ENCODE measurements around the gene CCER1. TPM values are rescaled to one million over a fixed set of nuclear protein-coding genes. Genes with fewer than 3 reads are reported as not detected.

Gene CCER1
- total RNA-seq, 1 donor from 2014 or later: not detected

DNA sequence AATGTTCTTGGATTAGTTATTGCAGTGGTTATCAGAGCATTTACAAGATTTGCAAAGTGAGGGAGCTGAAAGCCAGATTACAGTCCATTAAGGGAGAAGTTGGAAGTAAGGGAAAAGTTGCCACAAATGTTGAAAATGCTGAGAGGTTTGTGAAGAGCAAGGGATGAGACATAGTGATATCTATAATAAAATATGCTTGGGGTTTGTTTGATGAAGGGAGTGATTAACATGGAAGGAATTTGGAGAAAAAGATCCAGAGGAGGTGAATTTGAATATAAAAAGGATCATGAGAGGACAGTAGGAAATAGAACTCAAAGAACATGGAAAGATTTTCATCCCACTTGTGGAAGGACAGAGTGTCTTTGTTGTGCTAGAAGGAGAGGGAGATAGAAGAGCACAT is 19.3 kb upstream of the CCER1 start:
- FAIRE-seq (no peak), DNase-seq (ENCODE audit: low read depth) (peak; percentile 41)
- Histone ChIP-seq H3K36me3 (ENCODE audit: control insufficient read depth, insufficient read depth, low read length) (no peaks in the 10 kb centered on the region), H3K27me3 (ENCODE audit: control insufficient read depth, insufficient read depth, low read length) (no peaks in the 10 kb centered on the region), H3K4me3 (ENCODE audit: low read depth, low read length) (no peak overlapping the region)
- TF ChIP-seq, protein P1, sequence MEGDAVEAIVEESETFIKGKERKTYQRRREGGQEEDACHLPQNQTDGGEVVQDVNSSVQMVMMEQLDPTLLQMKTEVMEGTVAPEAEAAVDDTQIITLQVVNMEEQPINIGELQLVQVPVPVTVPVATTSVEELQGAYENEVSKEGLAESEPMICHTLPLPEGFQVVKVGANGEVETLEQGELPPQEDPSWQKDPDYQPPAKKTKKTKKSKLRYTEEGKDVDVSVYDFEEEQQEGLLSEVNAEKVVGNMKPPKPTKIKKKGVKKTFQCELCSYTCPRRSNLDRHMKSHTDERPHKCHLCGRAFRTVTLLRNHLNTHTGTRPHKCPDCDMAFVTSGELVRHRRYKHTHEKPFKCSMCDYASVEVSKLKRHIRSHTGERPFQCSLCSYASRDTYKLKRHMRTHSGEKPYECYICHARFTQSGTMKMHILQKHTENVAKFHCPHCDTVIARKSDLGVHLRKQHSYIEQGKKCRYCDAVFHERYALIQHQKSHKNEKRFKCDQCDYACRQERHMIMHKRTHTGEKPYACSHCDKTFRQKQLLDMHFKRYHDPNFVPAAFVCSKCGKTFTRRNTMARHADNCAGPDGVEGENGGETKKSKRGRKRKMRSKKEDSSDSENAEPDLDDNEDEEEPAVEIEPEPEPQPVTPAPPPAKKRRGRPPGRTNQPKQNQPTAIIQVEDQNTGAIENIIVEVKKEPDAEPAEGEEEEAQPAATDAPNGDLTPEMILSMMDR (IDR thresholded peaks at IDR 0.05; ENCODE audit: insufficient read depth, low read length, severe bottlenecking): no peak

DNA sequence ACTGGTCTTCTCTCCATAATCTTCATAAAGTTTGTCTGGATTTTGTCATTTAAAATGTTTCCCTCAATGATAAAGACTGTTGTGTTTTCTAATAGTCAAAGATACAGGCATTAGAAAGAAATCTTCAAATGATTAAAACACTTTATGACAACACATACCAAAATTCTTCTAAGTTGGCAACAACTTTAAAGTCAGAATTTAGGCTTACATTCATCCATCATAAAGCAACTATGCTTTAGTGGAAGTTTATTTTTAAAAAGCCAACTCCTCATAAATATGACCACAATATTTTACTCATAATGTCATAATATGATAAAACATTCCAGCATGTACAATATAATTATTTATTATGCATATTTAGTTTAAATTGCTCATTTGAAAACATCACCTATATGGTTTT is 17.2 kb upstream of the CCER1 start:
- Histone ChIP-seq H3K4me3 (ENCODE audit: low read depth, low read length) (no peak overlapping the region), H3K36me3 (ENCODE audit: control insufficient read depth, insufficient read depth, low read length) (no peaks in the 10 kb centered on the region), H3K27me3 (ENCODE audit: control insufficient read depth, insufficient read depth, low read length) (no peaks in the 10 kb centered on the region)
- FAIRE-seq (no peak), DNase-seq (ENCODE audit: low read depth) (no peak)
- TF ChIP-seq, protein P1 (IDR thresholded peaks at IDR 0.05; ENCODE audit: insufficient read depth, low read length, severe bottlenecking): no peak

DNA sequence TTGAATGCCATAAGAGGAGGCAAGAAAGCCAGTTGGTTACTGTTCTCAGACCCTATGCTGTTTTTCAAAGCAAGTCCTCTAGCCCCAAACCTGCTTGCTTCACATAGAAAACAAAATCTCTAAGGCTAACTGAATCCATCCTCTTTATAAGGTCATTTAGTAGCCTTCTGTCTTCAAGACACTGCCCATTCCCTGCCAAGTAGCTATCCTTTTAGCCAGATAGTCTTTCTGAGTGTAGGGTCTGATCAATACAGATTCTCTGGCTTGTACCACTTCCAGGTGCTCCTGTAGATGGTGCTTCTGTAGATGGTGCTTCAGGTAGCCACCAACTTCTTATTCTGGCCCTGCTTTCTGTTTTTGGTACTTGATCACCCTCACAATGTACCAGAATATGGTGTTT is 15.9 kb upstream of the CCER1 start:
- Histone ChIP-seq H3K4me3 (ENCODE audit: low read depth, low read length) (no peak overlapping the region), H3K27me3 (ENCODE audit: control insufficient read depth, insufficient read depth, low read length) (no peaks in the 10 kb centered on the region), H3K36me3 (ENCODE audit: control insufficient read depth, insufficient read depth, low read length) (no peaks in the 10 kb centered on the region)
- FAIRE-seq: no peak
- DNase-seq (ENCODE audit: low read depth): no peak
- TF ChIP-seq, protein P1 (IDR thresholded peaks at IDR 0.05; ENCODE audit: insufficient read depth, low read length, severe bottlenecking): no peak

DNA sequence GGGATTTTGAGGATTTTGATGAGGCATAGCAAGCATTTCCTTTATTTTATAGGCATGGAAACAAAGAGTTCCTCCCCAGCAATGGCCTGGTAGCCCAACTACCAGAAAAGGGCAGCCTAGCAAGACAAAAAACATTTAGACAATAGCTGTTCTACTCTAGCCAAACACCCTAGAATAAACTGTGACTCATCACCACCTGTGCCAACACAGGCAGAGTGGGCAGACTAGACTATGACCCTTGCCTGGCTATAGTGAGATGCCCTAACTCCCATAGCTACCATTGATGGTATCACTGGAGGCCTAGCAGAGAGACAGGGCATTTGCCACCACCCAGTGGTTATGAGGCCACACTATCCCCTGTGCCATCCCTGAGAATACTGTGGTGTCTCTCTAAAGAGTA is 15.5 kb upstream of the CCER1 start:
- Histone ChIP-seq H3K4me3 (ENCODE audit: low read depth, low read length) (no peak overlapping the region), H3K36me3 (ENCODE audit: control insufficient read depth, insufficient read depth, low read length) (no peaks in the 10 kb centered on the region), H3K27me3 (ENCODE audit: control insufficient read depth, insufficient read depth, low read length) (no peaks in the 10 kb centered on the region)
- DNase-seq (ENCODE audit: low read depth): peak; percentile 31
- peak; percentile 36 for FAIRE-seq
- TF ChIP-seq, protein P1 (IDR thresholded peaks at IDR 0.05; ENCODE audit: insufficient read depth, low read length, severe bottlenecking): no peak

DNA sequence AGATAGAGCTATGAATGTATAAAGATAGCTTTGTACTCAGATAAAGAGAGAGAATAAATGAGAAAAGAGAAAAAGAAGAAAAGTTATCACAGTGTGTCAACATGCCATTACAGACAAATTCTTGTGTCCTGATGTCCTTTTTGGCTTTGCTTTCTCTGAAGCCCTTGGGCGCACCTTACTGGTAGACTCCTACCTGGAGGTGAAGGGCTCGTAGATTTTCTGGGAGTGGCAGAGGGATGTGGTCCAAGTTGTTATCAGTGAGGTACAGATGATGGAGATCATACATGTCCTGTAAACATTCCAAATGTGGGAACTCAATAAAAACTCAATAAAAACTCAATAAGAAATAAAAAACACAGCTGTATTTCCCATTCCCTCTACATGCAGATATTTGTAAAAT is 14.9 kb upstream of the CCER1 start:
- TF ChIP-seq, protein P1 (IDR thresholded peaks at IDR 0.05; ENCODE audit: insufficient read depth, low read length, severe bottlenecking): no peak
- Histone ChIP-seq H3K4me3 (ENCODE audit: low read depth, low read length) (no peak overlapping the region), H3K27me3 (ENCODE audit: control insufficient read depth, insufficient read depth, low read length) (no peaks in the 10 kb centered on the region), H3K36me3 (ENCODE audit: control insufficient read depth, insufficient read depth, low read length) (no peaks in the 10 kb centered on the region)
- FAIRE-seq (no peak), DNase-seq (ENCODE audit: low read depth) (no peak)

DNA sequence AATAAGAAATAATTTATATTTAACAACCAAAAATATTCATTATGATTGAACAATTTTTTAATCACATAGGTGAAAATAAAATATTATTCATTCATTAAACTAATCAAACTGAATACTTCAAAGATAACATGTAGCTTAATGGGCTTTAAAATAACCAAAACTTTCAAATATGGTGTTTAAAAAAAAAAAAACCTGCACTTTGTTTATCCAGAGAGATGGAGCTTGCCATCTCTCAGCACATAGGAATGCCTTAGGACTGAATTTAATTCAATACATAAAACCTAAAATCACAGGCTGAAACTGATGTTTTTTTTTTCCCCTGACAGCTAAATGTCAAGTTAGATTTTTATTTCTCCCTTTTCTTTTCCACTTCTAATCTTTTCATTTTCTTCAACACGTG is 14.4 kb upstream of the CCER1 start:
- Histone ChIP-seq H3K27me3 (ENCODE audit: control insufficient read depth, insufficient read depth, low read length) (no peaks in the 10 kb centered on the region), H3K4me3 (ENCODE audit: low read depth, low read length) (no peak overlapping the region), H3K36me3 (ENCODE audit: control insufficient read depth, insufficient read depth, low read length) (no peaks in the 10 kb centered on the region)
- TF ChIP-seq, protein P1 (IDR thresholded peaks at IDR 0.05; ENCODE audit: insufficient read depth, low read length, severe bottlenecking): no peak
- no peak for DNase-seq (ENCODE audit: low read depth)
- FAIRE-seq: no peak

Data from bronchial epithelial cell (primary cell).